Panc1 (cell line): ENCODE results near the gene GREB1. TPM values are rescaled to one million over a fixed set of nuclear protein-coding genes. Genes with fewer than 3 reads are reported as not detected.

Source experiments
- ATAC-seq: fragments of 200-7000 bp; cut with Tn5 transposase; 2 replicates; pipeline ENCODE4 v1.9.1; 2020; ENCODE audit warnings: mild to moderate bottlenecking, moderate library complexity
- BruUV-seq: library from RNA; stranded (reverse); fragments of 400-500 nt; replicated peaks from 2 replicates; lab custom pipeline; 2021; lab: Mats Ljungman, UMichigan
- CTCF ChIA-PET: fragments of 300-600 bp; sonication (Branson Sonifier 250); formaldehyde crosslinking; loops from one replicate; lab custom pipeline; 2022; ENCODE audit warnings: antibody characterized with exemption; lab: Charles Lee
- POLR2A ChIA-PET: fragments of 300-600 bp; sonication (Branson Sonifier 250); formaldehyde crosslinking; loops from one replicate; lab custom pipeline; 2022; ENCODE audit warnings: antibody characterized with exemption; lab: Charles Lee
- DNase-seq: peaks from one replicate; pipeline ENCODE4 v3.0.0-alpha.2; 2010; ENCODE audit warnings: low read depth, low spot score
- H3K27ac ChIP-seq: 2 replicates; pipeline ENCODE4 v1.5.1; 2011; ENCODE audit warnings: mild to moderate bottlenecking, low read length, inconsistent platforms
- H3K27me3 ChIP-seq: fragments of 200-500 bp; sonication (Bioruptor generic); 2 replicates; pipeline ENCODE4 v1.6.0; 2014; ENCODE audit warnings: low read length, inconsistent platforms; ENCODE audit not compliant: control insufficient read depth, insufficient read depth
- H3K36me3 ChIP-seq: fragments of 200-500 bp; sonication (Bioruptor generic); 2 replicates; pipeline ENCODE4 v1.5.1; 2014; ENCODE audit warnings: inconsistent platforms, mild to moderate bottlenecking, low read length, moderate library complexity; ENCODE audit not compliant: control insufficient read depth, insufficient read depth
- H3K4me1 ChIP-seq: 2 replicates; pipeline ENCODE4 v1.5.1; 2011; ENCODE audit warnings: inconsistent platforms, mild to moderate bottlenecking, low read length, moderate library complexity; ENCODE audit not compliant: control insufficient read depth, insufficient read depth
- H3K4me3 ChIP-seq, 2 experiments: 2 replicates each; pipeline ENCODE4 v1.5.1; 2011 to 2012; ENCODE audit warnings: low read depth in 2 of 2, low read length in 2 of 2, mild to moderate bottlenecking in 2 of 2, inconsistent platforms in 1 of 2, moderate library complexity in 1 of 2
- H3K9me3 ChIP-seq: fragments of 200-500 bp; sonication (Bioruptor generic); 2 replicates; pipeline ENCODE4 v1.5.1; 2014; ENCODE audit warnings: low read depth, mild to moderate bottlenecking, inconsistent platforms, low read length, moderate library complexity; ENCODE audit not compliant: control insufficient read depth, insufficient read depth
- POLR2AphosphoS5 ChIP-seq: IDR thresholded peaks from 2 replicates; pipeline ENCODE4 v1.6.1; 2012; ENCODE audit warnings: mild to moderate bottlenecking, low read depth, low read length, moderate library complexity
- REST ChIP-seq, 2 experiments: IDR thresholded peaks; 2 replicates each; pipeline ENCODE4 v1.6.1; 2011 to 2012; ENCODE audit warnings: low read depth in 2 of 2, control low read depth in 1 of 2, low read length in 1 of 2, mild to moderate bottlenecking in 1 of 2, moderate library complexity in 1 of 2; ENCODE audit not compliant: insufficient read depth in 1 of 2
- SIN3A ChIP-seq: IDR thresholded peaks from 2 replicates; pipeline ENCODE4 v1.6.1; 2012; ENCODE audit warnings: low read depth, mild to moderate bottlenecking, low read length, moderate library complexity, borderline replicate concordance; ENCODE audit not compliant: insufficient read depth
- TCF7L2 ChIP-seq: IDR thresholded peaks from 2 replicates; pipeline ENCODE4 v1.6.1; 2011; ENCODE audit warnings: mild to moderate bottlenecking, low read depth, low read length, inconsistent platforms
- in situ Hi-C: cut with HindIII; loops from 2 replicates; pipeline ENCODE4 v1.10.0; 2016; ENCODE audit warnings: low sequenced_read_pairs, low pct_unique_long_range_greater_than_20kb
- intact Hi-C: fragments of 100-400 bp; cut with micrococcal nuclease; formaldehyde crosslinking; loops from one replicate; pipeline ENCODE4 v1.10.0; 2022; ENCODE audit not compliant: unreplicated experiment
- total RNA-seq: library from RNA; stranded (reverse); gene quantifications from one replicate; pipeline ENCODE4 v1.2.1, GENCODE V29; 2021; ENCODE audit not compliant: unreplicated experiment
- TF ChIP-seq, protein P1 (sequence below): fragments of 450-650 bp; IDR thresholded peaks from 2 replicates; pipeline ENCODE4 v1.5.1; 2017; ENCODE audit warnings: mild to moderate bottlenecking

GREB1 gene
- total RNA-seq, 1 experiment from 2014 or later = 0.90 TPM

DNA sequence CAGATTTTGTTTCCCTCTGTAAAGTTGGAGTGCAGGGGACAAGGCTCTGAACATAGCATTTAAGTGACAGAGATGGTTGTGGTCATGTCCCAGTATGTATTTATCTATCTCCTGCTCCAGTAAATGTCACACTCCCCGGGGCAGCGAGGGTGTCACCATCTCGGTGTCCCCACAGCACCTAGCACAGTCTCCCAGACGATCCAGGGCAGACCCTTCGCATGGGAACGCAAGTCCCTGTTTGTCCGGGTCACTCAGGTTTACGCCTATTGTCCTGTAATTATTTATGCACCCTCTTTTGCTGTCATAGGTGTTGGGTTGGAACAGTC lies 148.7 kb downstream of the GREB1 start:
- Histone ChIP-seq H3K27ac (no peak overlapping the region), H3K36me3 (no peaks in the 10 kb centered on the region), H3K4me1 (no peaks in the 10 kb centered on the region), H3K27me3 (no peaks in the 10 kb centered on the region; the same call in 1 of the 2 replicates), H3K4me3 (no peak overlapping the region), H3K9me3 (no peaks in the 10 kb centered on the region)
- in situ Hi-C loops = no loop called here
- POLR2A ChIA-PET = no interaction called here
- ATAC-seq (no peak), DNase-seq (no peak)
- intact Hi-C loops = loop anchor here (5.0 kb wide), 1 partner anchor 205 kb away; no protein-coding TSS in a partner anchor
- TF ChIP-seq SIN3A (no peak), POLR2AphosphoS5 (no peak)
- TF ChIP-seq, protein P1, sequence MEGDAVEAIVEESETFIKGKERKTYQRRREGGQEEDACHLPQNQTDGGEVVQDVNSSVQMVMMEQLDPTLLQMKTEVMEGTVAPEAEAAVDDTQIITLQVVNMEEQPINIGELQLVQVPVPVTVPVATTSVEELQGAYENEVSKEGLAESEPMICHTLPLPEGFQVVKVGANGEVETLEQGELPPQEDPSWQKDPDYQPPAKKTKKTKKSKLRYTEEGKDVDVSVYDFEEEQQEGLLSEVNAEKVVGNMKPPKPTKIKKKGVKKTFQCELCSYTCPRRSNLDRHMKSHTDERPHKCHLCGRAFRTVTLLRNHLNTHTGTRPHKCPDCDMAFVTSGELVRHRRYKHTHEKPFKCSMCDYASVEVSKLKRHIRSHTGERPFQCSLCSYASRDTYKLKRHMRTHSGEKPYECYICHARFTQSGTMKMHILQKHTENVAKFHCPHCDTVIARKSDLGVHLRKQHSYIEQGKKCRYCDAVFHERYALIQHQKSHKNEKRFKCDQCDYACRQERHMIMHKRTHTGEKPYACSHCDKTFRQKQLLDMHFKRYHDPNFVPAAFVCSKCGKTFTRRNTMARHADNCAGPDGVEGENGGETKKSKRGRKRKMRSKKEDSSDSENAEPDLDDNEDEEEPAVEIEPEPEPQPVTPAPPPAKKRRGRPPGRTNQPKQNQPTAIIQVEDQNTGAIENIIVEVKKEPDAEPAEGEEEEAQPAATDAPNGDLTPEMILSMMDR = no peak
- CTCF ChIA-PET = no interaction called here
- no TSS peak for BruUV-seq

DNA sequence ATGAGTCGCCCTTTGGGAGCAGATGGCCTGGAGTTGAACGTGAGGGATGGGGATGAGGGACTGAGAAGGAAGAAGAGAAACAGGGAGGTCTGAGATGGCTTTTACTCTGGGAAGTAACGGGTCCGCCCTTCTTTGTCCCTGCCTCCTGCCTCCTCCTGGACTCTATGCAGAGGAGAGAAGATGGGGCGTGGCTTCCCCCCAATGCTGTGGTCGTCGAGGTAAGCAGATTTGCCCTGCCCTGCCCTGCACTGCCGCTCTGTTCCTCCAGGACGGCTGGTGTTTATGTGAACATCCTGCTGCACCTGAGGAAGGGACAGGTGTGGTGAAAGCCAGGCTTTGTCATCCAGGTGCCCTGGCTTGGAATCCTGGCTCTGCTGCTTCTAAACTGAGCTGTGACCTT lies 149.6 kb downstream of the GREB1 start:
- no peak for ATAC-seq
- no peaks in the 10 kb centered on the region for H3K36me3 ChIP-seq
- POLR2A ChIA-PET = no interaction called here
- no peaks in the 10 kb centered on the region for H3K4me1 ChIP-seq
- no peaks in the 10 kb centered on the region; the same call in 1 of the 2 replicates for H3K27me3 ChIP-seq
- in situ Hi-C loops (no loop called here), intact Hi-C loops (loop anchor here (5.0 kb wide), 1 partner anchor 206 kb away; no protein-coding TSS in a partner anchor)
- CTCF ChIA-PET = interaction anchor here (1.0 kb wide), 1 partner anchor 9 kb away, joined by 3 read pairs; no protein-coding TSS in a partner anchor
- TF ChIP-seq SIN3A = no peak
- TF ChIP-seq POLR2AphosphoS5 = no peak
- TF ChIP-seq REST (IDR thresholded peaks at IDR 0.05; ENCODE audit: insufficient read depth in 1 of 2, low read depth in 2 of 2, low read length in 1 of 2) = no peak
- no peak overlapping the region for H3K4me3 ChIP-seq
- no peak overlapping the region for H3K27ac ChIP-seq
- no TSS peak for BruUV-seq
- no peak for DNase-seq
- H3K9me3 ChIP-seq = no peaks in the 10 kb centered on the region

- ChIA-PET CTCF (interaction anchor here (1.0 kb wide), 1 partner anchor 9 kb away, joined by 3 read pairs; no protein-coding TSS in a partner anchor), POLR2A (no interaction called here)
- ATAC-seq (no peak), DNase-seq (no peak)
- no peak overlapping the region for H3K4me3 ChIP-seq
- H3K9me3 ChIP-seq = no peaks in the 10 kb centered on the region
- BruUV-seq = no TSS peak
- peaks cover 4% of the 10 kb centered on the region for H3K4me1 ChIP-seq
- TF ChIP-seq TCF7L2 = no peak
- no peak for TF ChIP-seq REST (IDR thresholded peaks at IDR 0.05; ENCODE audit: insufficient read depth in 1 of 2, low read depth in 2 of 2, low read length in 1 of 2)
- TF ChIP-seq, protein P1 = no peak
- no peak for TF ChIP-seq SIN3A
- TF ChIP-seq POLR2AphosphoS5 = no peak
- intact Hi-C loops (loop anchor here (5.0 kb wide), 1 partner anchor 207 kb away; no protein-coding TSS in a partner anchor), in situ Hi-C loops (no loop called here)
- no peaks in the 10 kb centered on the region for H3K27me3 ChIP-seq
- H3K36me3 ChIP-seq = no peaks in the 10 kb centered on the region
- H3K27ac ChIP-seq = no peak overlapping the region
These were observed 150.1 kb downstream of the GREB1 start for GRCh38 chr2:11683966-11684365.
